ENCODE measurements around the gene RAI1. TPM values are rescaled to one million over a fixed set of nuclear protein-coding genes. Genes with fewer than 3 reads are reported as not detected.

The RAI1 gene
- total RNA-seq, 2 donors from 2014 or later = 35.9 to 42.9 TPM

DNA sequence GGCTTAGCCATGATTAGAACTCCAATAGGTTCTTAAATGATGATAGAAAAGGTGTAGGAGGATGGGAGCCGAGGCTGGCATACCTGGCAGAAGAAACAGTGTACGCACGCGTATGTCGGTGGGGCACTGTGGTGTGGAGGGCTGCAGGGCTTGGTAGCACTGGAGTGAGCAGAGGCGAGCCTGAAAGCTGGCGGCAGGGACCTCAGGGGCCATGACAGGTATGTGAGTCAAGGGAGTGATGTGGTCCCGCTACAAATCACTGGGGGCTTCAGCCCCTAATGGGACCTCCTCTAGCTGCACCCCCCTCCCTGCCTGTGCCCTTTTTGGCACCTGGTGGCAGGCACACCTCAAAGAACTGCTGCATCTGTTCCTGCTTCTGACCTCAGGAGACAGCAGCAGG lies 67.3 kb downstream of the RAI1 start:
- Histone ChIP-seq H3K27me3 (ENCODE audit: control insufficient read depth, insufficient read depth, low read length, poor library complexity, severe bottlenecking) (no peaks in the 10 kb centered on the region), H3K9me3 (ENCODE audit: control insufficient read depth, low read length) (no peaks in the 10 kb centered on the region), H3K4me3 (ENCODE audit: low read length) (no peak overlapping the region), H3K4me1 (ENCODE audit: control insufficient read depth, insufficient read depth, low read length) (peaks cover 6% of the 10 kb centered on the region), H3K27ac (ENCODE audit: low read depth, low read length) (peak overlapping the region; percentile 12), H3K9ac (ENCODE audit: extremely low read depth, low read length, poor library complexity, severe bottlenecking) (no peak overlapping the region), H3K36me3 (ENCODE audit: control insufficient read depth, insufficient read depth, low read length) (peaks cover 7% of the 10 kb centered on the region)
- Mint-ChIP-seq H3K27ac (no peak overlapping the region), H3K9me3 (no peaks in the 10 kb centered on the region), H3K4me3 (no peak overlapping the region), H3K4me1 (peaks cover 35% of the 10 kb centered on the region), H3K36me3 (ENCODE audit: low read depth) (no peaks in the 10 kb centered on the region), H3K27me3 (ENCODE audit: insufficient read depth) (no peaks in the 10 kb centered on the region)
- no peak for DNase-seq
- WGBS, 2 experiments (ENCODE audit: insufficient coverage in 1 of 2, insufficient read length in 1 of 2) = 91 to 100% methylated on average over 5 to 8 of the region's 8 CpGs
- TF ChIP-seq, protein P1, sequence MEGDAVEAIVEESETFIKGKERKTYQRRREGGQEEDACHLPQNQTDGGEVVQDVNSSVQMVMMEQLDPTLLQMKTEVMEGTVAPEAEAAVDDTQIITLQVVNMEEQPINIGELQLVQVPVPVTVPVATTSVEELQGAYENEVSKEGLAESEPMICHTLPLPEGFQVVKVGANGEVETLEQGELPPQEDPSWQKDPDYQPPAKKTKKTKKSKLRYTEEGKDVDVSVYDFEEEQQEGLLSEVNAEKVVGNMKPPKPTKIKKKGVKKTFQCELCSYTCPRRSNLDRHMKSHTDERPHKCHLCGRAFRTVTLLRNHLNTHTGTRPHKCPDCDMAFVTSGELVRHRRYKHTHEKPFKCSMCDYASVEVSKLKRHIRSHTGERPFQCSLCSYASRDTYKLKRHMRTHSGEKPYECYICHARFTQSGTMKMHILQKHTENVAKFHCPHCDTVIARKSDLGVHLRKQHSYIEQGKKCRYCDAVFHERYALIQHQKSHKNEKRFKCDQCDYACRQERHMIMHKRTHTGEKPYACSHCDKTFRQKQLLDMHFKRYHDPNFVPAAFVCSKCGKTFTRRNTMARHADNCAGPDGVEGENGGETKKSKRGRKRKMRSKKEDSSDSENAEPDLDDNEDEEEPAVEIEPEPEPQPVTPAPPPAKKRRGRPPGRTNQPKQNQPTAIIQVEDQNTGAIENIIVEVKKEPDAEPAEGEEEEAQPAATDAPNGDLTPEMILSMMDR (conservative IDR thresholded peaks at IDR 0.05) = no peak

DNA sequence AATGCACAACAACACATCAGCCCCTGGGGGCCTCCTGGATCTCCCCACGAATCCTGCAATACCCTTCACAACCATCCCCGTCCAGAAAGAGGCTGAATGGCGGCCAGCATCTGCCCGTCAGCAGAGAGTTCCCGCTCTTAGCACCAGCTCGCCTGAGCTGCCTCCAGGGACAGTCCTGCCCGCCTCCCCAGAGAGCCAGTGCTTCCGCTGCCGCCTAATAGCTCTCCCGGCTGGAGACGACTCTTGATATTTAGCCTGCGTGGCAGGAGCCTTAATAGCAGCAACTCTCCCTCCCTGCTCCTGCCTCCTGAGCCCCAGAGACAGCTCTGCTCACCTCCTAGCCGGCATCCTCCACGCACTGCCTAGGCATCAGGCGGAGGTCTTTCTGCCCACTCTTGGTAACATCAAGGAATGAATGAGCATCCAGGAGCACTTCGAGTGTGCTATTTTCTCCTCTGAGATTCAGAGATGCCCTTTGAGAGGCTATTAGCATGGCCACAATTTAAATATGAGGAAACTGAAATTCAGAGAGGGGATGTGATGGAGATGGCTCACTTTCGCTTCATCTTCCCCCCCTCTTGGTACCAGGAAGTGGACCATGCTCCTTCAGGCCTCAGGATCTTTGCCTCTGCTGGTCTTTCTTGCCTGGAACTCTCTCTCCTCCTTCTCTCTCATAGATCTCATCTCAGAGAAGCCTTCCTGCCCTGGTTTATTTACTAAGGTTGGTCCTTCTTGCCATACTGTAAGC lies 67.9 kb downstream of the RAI1 start:
- peaks cover 36% of the 10 kb centered on the region for H3K4me1 Mint-ChIP-seq
- H3K27me3 Mint-ChIP-seq (ENCODE audit: insufficient read depth) = no peaks in the 10 kb centered on the region
- no peak overlapping the region for H3K4me3 Mint-ChIP-seq
- Histone ChIP-seq H3K9me3 (ENCODE audit: control insufficient read depth, low read length) (no peaks in the 10 kb centered on the region), H3K9ac (ENCODE audit: extremely low read depth, low read length, poor library complexity, severe bottlenecking) (no peak overlapping the region), H3K4me1 (ENCODE audit: control insufficient read depth, insufficient read depth, low read length) (peaks cover 6% of the 10 kb centered on the region), H3K4me3 (ENCODE audit: low read length) (no peak overlapping the region), H3K36me3 (ENCODE audit: control insufficient read depth, insufficient read depth, low read length) (peaks cover 11% of the 10 kb centered on the region), H3K27me3 (ENCODE audit: control insufficient read depth, insufficient read depth, low read length, poor library complexity, severe bottlenecking) (no peaks in the 10 kb centered on the region), H3K27ac (ENCODE audit: low read depth, low read length) (peak overlapping the region; percentile 46)
- DNase-seq = peak; percentile 87
- H3K36me3 Mint-ChIP-seq (ENCODE audit: low read depth) = no peaks in the 10 kb centered on the region
- H3K9me3 Mint-ChIP-seq = no peaks in the 10 kb centered on the region
- H3K27ac Mint-ChIP-seq = no peak overlapping the region
- 76 to 87% methylated on average over 8 to 17 of the region's 17 CpGs for WGBS, 2 experiments (ENCODE audit: insufficient coverage in 1 of 2, insufficient read length in 1 of 2)
- TF ChIP-seq, protein P1 (conservative IDR thresholded peaks at IDR 0.05) = no peak

DNA sequence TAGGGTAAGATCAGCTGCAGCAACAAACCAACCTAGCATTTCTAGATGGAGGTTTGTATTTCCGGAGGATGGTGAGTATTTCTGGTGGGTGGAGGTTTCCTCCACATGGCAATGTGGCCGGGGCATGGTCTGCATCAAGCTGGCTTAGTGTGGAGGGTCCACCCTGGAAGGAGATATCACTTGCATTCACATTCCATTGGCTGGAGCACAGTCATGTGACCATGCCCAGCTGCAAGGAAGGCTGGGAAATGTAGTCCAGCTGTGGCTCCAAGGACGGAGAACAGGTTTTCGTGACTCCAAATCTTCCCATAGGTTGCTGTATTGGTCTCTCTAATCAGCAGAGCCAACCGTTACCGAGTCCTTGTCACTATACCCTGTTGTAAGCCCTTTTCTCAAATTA lies 68.7 kb downstream of the RAI1 start:
- Histone ChIP-seq H3K9ac (ENCODE audit: extremely low read depth, low read length, poor library complexity, severe bottlenecking) (no peak overlapping the region), H3K27ac (ENCODE audit: low read depth, low read length) (peak overlapping the region; percentile 46), H3K4me1 (ENCODE audit: control insufficient read depth, insufficient read depth, low read length) (peaks cover 6% of the 10 kb centered on the region), H3K27me3 (ENCODE audit: control insufficient read depth, insufficient read depth, low read length, poor library complexity, severe bottlenecking) (no peaks in the 10 kb centered on the region), H3K36me3 (ENCODE audit: control insufficient read depth, insufficient read depth, low read length) (peaks cover 11% of the 10 kb centered on the region), H3K9me3 (ENCODE audit: control insufficient read depth, low read length) (no peaks in the 10 kb centered on the region), H3K4me3 (ENCODE audit: low read length) (no peak overlapping the region)
- Mint-ChIP-seq H3K9me3 (no peaks in the 10 kb centered on the region), H3K27me3 (ENCODE audit: insufficient read depth) (no peaks in the 10 kb centered on the region), H3K4me1 (peaks cover 36% of the 10 kb centered on the region), H3K27ac (no peak overlapping the region), H3K4me3 (no peak overlapping the region), H3K36me3 (ENCODE audit: low read depth) (no peaks in the 10 kb centered on the region)
- TF ChIP-seq, protein P1 (conservative IDR thresholded peaks at IDR 0.05) = no peak
- WGBS, 2 experiments (ENCODE audit: insufficient coverage in 1 of 2, insufficient read length in 1 of 2) = 31 to 34% methylated on average over 3 to 6 of the region's 6 CpGs
- DNase-seq = peak; percentile 98

All from endodermal cell (in vitro differentiated cells).